HepG2 (cell line): ENCODE data around the gene TACC3. TPM values are rescaled to one million over a fixed set of nuclear protein-coding genes. Genes with fewer than 3 reads are reported as not detected.

Source experiments
- AKAP8 ChIP-seq: sonication (generic); formaldehyde crosslinking; IDR thresholded peaks from 2 replicates; pipeline ENCODE4 v1.5.1; 2020; ENCODE audit warnings: mild to moderate bottlenecking, missing genetic modification reagents
- ARNTL ChIP-seq: sonication (generic); formaldehyde crosslinking; IDR thresholded peaks from 2 replicates; pipeline ENCODE4 v1.4.0; 2020; ENCODE audit warnings: mild to moderate bottlenecking, missing genetic modification reagents
- MTA1 ChIP-seq: sonication (generic); formaldehyde crosslinking; IDR thresholded peaks from 2 replicates; pipeline ENCODE4 v1.4.0; 2020; ENCODE audit warnings: missing genetic modification reagents, mild to moderate bottlenecking, borderline replicate concordance
- NFE2L1 ChIP-seq: sonication (generic); formaldehyde crosslinking; IDR thresholded peaks from 2 replicates; pipeline ENCODE4 v1.4.0; 2020; ENCODE audit warnings: missing genetic modification reagents, mild to moderate bottlenecking, borderline replicate concordance
- NR2F2 ChIP-seq: IDR thresholded peaks from 2 replicates; pipeline ENCODE4 v1.6.1; 2012; ENCODE audit warnings: low read depth, inconsistent platforms, borderline replicate concordance
- PREB ChIP-seq: sonication (generic); formaldehyde crosslinking; IDR thresholded peaks from 2 replicates; pipeline ENCODE4 v1.4.0; 2020; ENCODE audit warnings: missing genetic modification reagents
- RBM39 ChIP-seq: fragments of 200-400 bp; formaldehyde crosslinking; IDR thresholded peaks from one replicate; pipeline ENCODE4 v1.6.1; 2018; ENCODE audit warnings: antibody characterized with exemption, mild to moderate bottlenecking, low read depth, low read length; ENCODE audit not compliant: poor library complexity, severe bottlenecking
- REXO4 ChIP-seq: sonication (generic); formaldehyde crosslinking; IDR thresholded peaks from 2 replicates; pipeline ENCODE4 v1.8.0; 2022; ENCODE audit warnings: missing genetic modification reagents, mild to moderate bottlenecking, borderline replicate concordance
- RFXAP ChIP-seq: sonication (generic); formaldehyde crosslinking; IDR thresholded peaks from 2 replicates; pipeline ENCODE4 v1.4.0; 2020; ENCODE audit warnings: missing genetic modification reagents, borderline replicate concordance
- TBP ChIP-seq: sonication (generic); formaldehyde crosslinking; IDR thresholded peaks from 2 replicates; pipeline ENCODE4 v1.5.0; 2020; ENCODE audit warnings: missing genetic modification reagents
- ZBTB21 ChIP-seq: sonication (generic); formaldehyde crosslinking; IDR thresholded peaks from 2 replicates; pipeline ENCODE4 v1.4.0; 2020; ENCODE audit warnings: missing genetic modification reagents
- ZBTB40 ChIP-seq, 2 experiments: fragments of 450-650 bp in 1 of 2; sonication (generic) in 1 of 2; formaldehyde crosslinking in 1 of 2; IDR thresholded peaks; 2 replicates each; pipeline versions ENCODE4 v1.6.1 to v1.8.0; 2016 to 2022; ENCODE audit warnings: antibody characterized with exemption in 1 of 2, mild to moderate bottlenecking in 1 of 2, missing genetic modification reagents in 1 of 2
- ZKSCAN8 ChIP-seq: IDR thresholded peaks from 2 replicates; pipeline ENCODE4 v1.6.1; 2016; ENCODE audit warnings: borderline replicate concordance, missing genetic modification reagents, missing compliant biosample characterization
- ZNF850 ChIP-seq: sonication (generic); formaldehyde crosslinking; conservative IDR thresholded peaks from 2 replicates; pipeline ENCODE4 v1.9.0; 2021; ENCODE audit warnings: mild to moderate bottlenecking, missing genetic modification reagents
- polyA plus RNA-seq, 8 experiments: library from polyadenylated mRNA; depleted of rRNA in 3 of 8; stranded (reverse) in 7 of 8; unstranded in 1 of 8; fragments of >200 nt; fragmentation: Illumina TruSeq in 4 of 8; extraction: Trizol in 4 of 8; gene quantifications; 2 replicates each; pipeline versions ENCODE4 v1.2.1 to v1.2.3, GENCODE V29; 2011 to 2016; ENCODE audit warnings: low read depth in 4 of 8, missing spikeins in 1 of 8, mixed read lengths in 1 of 8; ENCODE audit not compliant: insufficient read depth in 1 of 8
- total RNA-seq, 5 experiments: library from RNA; depleted of rRNA; stranded (reverse); fragments of >200 nt; fragmentation: Illumina TruSeq; extraction: Trizol; gene quantifications; 2 replicates each; pipeline ENCODE4 v1.2.3, GENCODE V29; 2016; ENCODE audit warnings: low read depth in 1 of 5
- TF ChIP-seq, protein P1 (sequence below): IDR thresholded peaks from 2 replicates; pipeline ENCODE4 v1.6.1; 2016; ENCODE audit warnings: mild to moderate bottlenecking

Gene TACC3
- total and polyA plus RNA-seq, 2 of the 13 experiments (the other 11 are each of a cell fraction or from before 2014, with no cell fraction given), result 20.3 to 21.2 TPM

DNA sequence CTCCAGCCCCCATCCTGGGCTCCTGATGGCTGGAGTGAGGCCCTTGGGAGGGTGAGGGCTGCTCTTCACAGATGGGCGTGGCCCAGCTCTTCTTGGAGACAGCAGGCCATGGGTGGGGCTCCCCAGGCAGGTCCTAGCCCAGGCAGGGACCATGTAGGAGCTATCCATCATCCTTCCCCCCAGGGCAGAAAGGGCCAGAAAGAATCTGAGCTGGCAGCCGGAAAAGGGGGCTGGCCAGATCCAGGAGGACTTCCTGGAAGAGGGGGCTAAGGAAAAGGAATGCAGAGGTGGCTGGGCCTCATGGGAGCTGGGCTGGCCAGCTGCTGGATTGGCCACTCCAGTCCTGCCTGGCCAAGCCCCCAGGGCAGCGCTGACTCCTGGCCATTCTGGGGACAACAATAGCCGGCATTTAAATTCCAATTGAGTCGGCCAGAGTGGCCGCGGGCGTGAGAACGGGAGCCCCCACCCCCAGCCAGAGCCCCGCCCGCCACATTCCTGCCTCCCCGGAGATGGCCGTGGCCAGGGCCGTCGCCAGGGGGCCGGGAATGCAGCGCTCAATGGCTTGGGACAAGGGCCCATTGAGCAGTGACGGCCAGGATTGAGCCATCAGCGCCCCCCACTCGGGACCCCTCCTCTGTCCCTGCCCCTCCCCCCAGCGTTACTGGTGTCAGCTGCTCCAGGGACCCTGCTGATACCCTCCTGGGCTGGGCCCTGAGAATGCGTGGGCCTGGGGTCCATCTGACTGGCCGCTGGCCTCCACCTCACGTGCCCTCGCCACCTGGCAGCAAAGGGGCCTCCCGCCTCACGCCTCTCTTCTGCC, 56.7 kb downstream of the TACC3 start (continued):
- TF ChIP-seq PREB (CRISPR knock-in tag) (no peak), MTA1 (CRISPR knock-in tag) (no peak), ZBTB21 (CRISPR knock-in tag) (no peak), NR2F2 (no peak), TBP (no peak), ARNTL (CRISPR knock-in tag) (peak; percentile 69; the same call in 1 of the 2 replicates), AKAP8 (CRISPR knock-in tag) (no peak), RBM39 (no peak), ZKSCAN8 (CRISPR knock-in tag) (no peak), ZBTB40 (IDR thresholded peaks at IDR 0.05) (no peak), ZBTB40 (CRISPR knock-in tag; IDR thresholded peaks at IDR 0.05) (no peak), NFE2L1 (CRISPR knock-in tag) (no peak), REXO4 (no peak), RFXAP (CRISPR knock-in tag) (peak; percentile 72; the same call in 1 of the 2 replicates), ZNF850 (no peak)
- TF ChIP-seq, protein P1, sequence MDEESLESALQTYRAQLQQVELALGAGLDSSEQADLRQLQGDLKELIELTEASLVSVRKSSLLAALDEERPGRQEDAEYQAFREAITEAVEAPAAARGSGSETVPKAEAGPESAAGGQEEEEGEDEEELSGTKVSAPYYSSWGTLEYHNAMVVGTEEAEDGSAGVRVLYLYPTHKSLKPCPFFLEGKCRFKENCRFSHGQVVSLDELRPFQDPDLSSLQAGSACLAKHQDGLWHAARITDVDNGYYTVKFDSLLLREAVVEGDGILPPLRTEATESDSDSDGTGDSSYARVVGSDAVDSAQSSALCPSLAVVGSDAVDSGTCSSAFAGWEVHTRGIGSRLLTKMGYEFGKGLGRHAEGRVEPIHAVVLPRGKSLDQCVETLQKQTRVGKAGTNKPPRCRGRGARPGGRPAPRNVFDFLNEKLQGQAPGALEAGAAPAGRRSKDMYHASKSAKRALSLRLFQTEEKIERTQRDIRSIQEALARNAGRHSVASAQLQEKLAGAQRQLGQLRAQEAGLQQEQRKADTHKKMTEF (CRISPR knock-in tag), result peak; percentile 46; the same call in 1 of the 2 replicates
